Uterus (tissue), 4 donors: ENCODE results near the gene DHX30. TPM values are rescaled to one million over a fixed set of nuclear protein-coding genes. Genes with fewer than 3 reads are reported as not detected.

Experiments
- DNase-seq, 2 donors: peaks; one replicate each; pipeline ENCODE4 v3.0.0-alpha.2; 2019 to 2020
- H3K27ac ChIP-seq, 2 donors: fragments of 200-600 bp; sonication (generic); 1 replicate in 1 of 2; 2 replicates in 1 of 2; pipeline ENCODE4 v1.5.1; 2016 to 2018
- H3K27me3 ChIP-seq, 2 donors: fragments of 200-600 bp; sonication (generic); one replicate each; pipeline ENCODE4 v1.5.1; 2018 to 2019; ENCODE audit warnings: control low read depth in 1 of 2
- H3K36me3 ChIP-seq, 2 donors: fragments of 200-600 bp; sonication (generic); one replicate each; pipeline ENCODE4 v1.5.1; 2019; ENCODE audit warnings: control low read depth in 1 of 2
- H3K4me1 ChIP-seq, 2 donors: fragments of 200-600 bp; sonication (generic); one replicate each; pipeline ENCODE4 v1.5.1; 2018 to 2019; ENCODE audit warnings: control low read depth in 1 of 2
- H3K4me3 ChIP-seq, 2 donors: fragments of 200-600 bp; sonication (generic); 1 replicate in 1 of 2; 2 replicates in 1 of 2; pipeline ENCODE4 v1.5.1; 2018 to 2019; ENCODE audit warnings: mild to moderate bottlenecking in 1 of 2
- H3K9me3 ChIP-seq, 2 donors: fragments of 200-600 bp; sonication (generic); one replicate each; pipeline ENCODE4 v1.5.1; 2019; ENCODE audit warnings: control low read depth in 1 of 2
- CTCF ChIP-seq, 4 experiments: fragments of 200-600 bp in 2 of 4; fragments of 450-650 bp in 2 of 4; sonication (generic) in 2 of 4; IDR thresholded peaks; one replicate each; pipeline ENCODE4 v1.5.1; 2016 to 2019; ENCODE audit warnings: antibody characterized with exemption in 4 of 4, mild to moderate bottlenecking in 2 of 4, moderate library complexity in 1 of 4
- POLR2A ChIP-seq, 2 donors: fragments of 450-650 bp; IDR thresholded peaks; one replicate each; pipeline ENCODE4 v1.6.1; 2016; ENCODE audit warnings: antibody characterized with exemption in 2 of 2, mild to moderate bottlenecking in 1 of 2, moderate library complexity in 1 of 2
- intact Hi-C: fragments of 100-400 bp; cut with DNase I; formaldehyde crosslinking; loops from one replicate; pipeline ENCODE4 v1.15.1; 2023; ENCODE audit warnings: low total_unique reads
- total RNA-seq, 4 donors: library from RNA; depleted of rRNA in 3 of 4; stranded (reverse); fragments of >200 nt in 3 of 4; gene quantifications; one replicate each; pipeline versions ENCODE4 v1.1.0 to v1.2.4, GENCODE V29; 2014 to 2023
- donor health status: DM: yes; HTN: yes; CAD: no.

DHX30 gene
- total RNA-seq, 4 donors from 2014 or later, result 21.5 to 78.6 (median 55.7) TPM

- H3K4me1 ChIP-seq, result no peaks in the 10 kb centered on the region
- H3K27ac ChIP-seq, result no peak overlapping the region
- no peak for DNase-seq
- no peaks in the 10 kb centered on the region for H3K9me3 ChIP-seq
- no peak overlapping the region for H3K4me3 ChIP-seq
- no peaks in the 10 kb centered on the region for H3K36me3 ChIP-seq
- TF ChIP-seq CTCF (IDR thresholded peaks at IDR 0.05) (no peak), POLR2A (IDR thresholded peaks at IDR 0.05) (no peak)
- no peaks in the 10 kb centered on the region for H3K27me3 ChIP-seq
- intact Hi-C loops, result loop anchor here (5.0 to 10.0 kb wide), 2 partner anchors 155 to 318 kb away; no protein-coding TSS in a partner anchor
These were observed 34.0 kb downstream of the DHX30 start for GRCh38 chr3:47836986-47837385.

GRCh38 chr3:47838503-47838902, 35.6 kb downstream of the DHX30 start:
- no peak overlapping the region for H3K4me3 ChIP-seq
- H3K27me3 ChIP-seq, result no peaks in the 10 kb centered on the region
- no peaks in the 10 kb centered on the region for H3K9me3 ChIP-seq
- intact Hi-C loops, result loop anchor here (5.0 to 10.0 kb wide), 2 partner anchors 154 to 316 kb away; no protein-coding TSS in a partner anchor
- H3K4me1 ChIP-seq, result no peaks in the 10 kb centered on the region
- DNase-seq, result no peak
- no peak overlapping the region for H3K27ac ChIP-seq
- TF ChIP-seq POLR2A (IDR thresholded peaks at IDR 0.05) (no peak), CTCF (IDR thresholded peaks at IDR 0.05) (no peak)
- no peaks in the 10 kb centered on the region for H3K36me3 ChIP-seq

GRCh38 chr3:47841786-47842349, 38.9 kb downstream of the DHX30 start:
- Histone ChIP-seq H3K4me3 (no peak overlapping the region), H3K27ac (no peak overlapping the region), H3K36me3 (no peaks in the 10 kb centered on the region), H3K9me3 (no peaks in the 10 kb centered on the region), H3K27me3 (no peaks in the 10 kb centered on the region), H3K4me1 (no peaks in the 10 kb centered on the region)
- intact Hi-C loops, result no loop called here
- no peak for DNase-seq
- TF ChIP-seq POLR2A (IDR thresholded peaks at IDR 0.05) (no peak), CTCF (IDR thresholded peaks at IDR 0.05) (no peak)

GRCh38 chr3:47846186-47846879, 43.4 kb downstream of the DHX30 start:
- H3K36me3 ChIP-seq, result no peaks in the 10 kb centered on the region

More at GRCh38 chr3:47846186-47846879, 43.4 kb downstream of the DHX30 start:
- Histone ChIP-seq H3K9me3 (no peaks in the 10 kb centered on the region), H3K4me3 (no peak overlapping the region), H3K4me1 (no peaks in the 10 kb centered on the region), H3K27me3 (no peaks in the 10 kb centered on the region), H3K27ac (no peak overlapping the region)
- intact Hi-C loops, result no loop called here
- DNase-seq, result no peak
- TF ChIP-seq CTCF (IDR thresholded peaks at IDR 0.05) (no peak), POLR2A (IDR thresholded peaks at IDR 0.05) (no peak)
